GM18909 (cell line): Measurements from ENCODE around the gene KRT79.

Source experiments
- ATAC-seq: cut with Tn5 transposase; IDR thresholded peaks from one replicate; pipeline ENCODE4 v1.9.1; 2021; ENCODE audit warnings: mild to moderate bottlenecking; ENCODE audit not compliant: unreplicated experiment, poor library complexity

The KRT79 gene

GRCh38 chr12:52836042-52836466 lies 1.9 kb upstream of the KRT79 start:
- ATAC-seq = no peak

GRCh38 chr12:52835271-52836041 lies 1.3 kb upstream of the KRT79 start:
- ATAC-seq = no peak

- ATAC-seq = no peak
These were observed 553 bp upstream of the KRT79 start for GRCh38 chr12:52834727-52835001.

GRCh38 chr12:52832985-52833905 lies 866 bp downstream of the KRT79 start:
- no peak for ATAC-seq

GRCh38 chr12:52832451-52832850 lies 1.7 kb downstream of the KRT79 start:
- no peak for ATAC-seq

GRCh38 chr12:52831251-52831650 lies 2.9 kb downstream of the KRT79 start:
- no peak for ATAC-seq

GRCh38 chr12:52829986-52830770 lies 3.9 kb downstream of the KRT79 start:
- no peak for ATAC-seq

- ATAC-seq = no peak
These were observed 5.5 kb downstream of the KRT79 start for GRCh38 chr12:52828591-52829021.

- ATAC-seq = no peak
These were observed 6.0 kb downstream of the KRT79 start for GRCh38 chr12:52828156-52828555.

GRCh38 chr12:52827499-52828090 lies 6.5 kb downstream of the KRT79 start:
- ATAC-seq = no peak

- no peak for ATAC-seq
These were observed 7.3 kb downstream of the KRT79 start for GRCh38 chr12:52826611-52827498.

GRCh38 chr12:52825961-52826360 lies 8.2 kb downstream of the KRT79 start:
- no peak for ATAC-seq

GRCh38 chr12:52824741-52825410 lies 9.2 kb downstream of the KRT79 start:
- no peak for ATAC-seq

- no peak for ATAC-seq
These were observed 10.2 kb downstream of the KRT79 start for GRCh38 chr12:52823761-52824450.

- no peak for ATAC-seq
These were observed 11.2 kb downstream of the KRT79 start for GRCh38 chr12:52822771-52823510.

GRCh38 chr12:52821826-52822660 lies 12.1 kb downstream of the KRT79 start:
- ATAC-seq = no peak
